HG03558 (cell line): ENCODE results near the gene MRAP.

Source experiments
- ATAC-seq: cut with Tn5 transposase; IDR thresholded peaks from one replicate; pipeline ENCODE4 v1.9.1; 2021; ENCODE audit warnings: moderate number of reproducible peaks; ENCODE audit not compliant: unreplicated experiment; ENCODE audit errors: extremely low read depth

Gene MRAP

DNA sequence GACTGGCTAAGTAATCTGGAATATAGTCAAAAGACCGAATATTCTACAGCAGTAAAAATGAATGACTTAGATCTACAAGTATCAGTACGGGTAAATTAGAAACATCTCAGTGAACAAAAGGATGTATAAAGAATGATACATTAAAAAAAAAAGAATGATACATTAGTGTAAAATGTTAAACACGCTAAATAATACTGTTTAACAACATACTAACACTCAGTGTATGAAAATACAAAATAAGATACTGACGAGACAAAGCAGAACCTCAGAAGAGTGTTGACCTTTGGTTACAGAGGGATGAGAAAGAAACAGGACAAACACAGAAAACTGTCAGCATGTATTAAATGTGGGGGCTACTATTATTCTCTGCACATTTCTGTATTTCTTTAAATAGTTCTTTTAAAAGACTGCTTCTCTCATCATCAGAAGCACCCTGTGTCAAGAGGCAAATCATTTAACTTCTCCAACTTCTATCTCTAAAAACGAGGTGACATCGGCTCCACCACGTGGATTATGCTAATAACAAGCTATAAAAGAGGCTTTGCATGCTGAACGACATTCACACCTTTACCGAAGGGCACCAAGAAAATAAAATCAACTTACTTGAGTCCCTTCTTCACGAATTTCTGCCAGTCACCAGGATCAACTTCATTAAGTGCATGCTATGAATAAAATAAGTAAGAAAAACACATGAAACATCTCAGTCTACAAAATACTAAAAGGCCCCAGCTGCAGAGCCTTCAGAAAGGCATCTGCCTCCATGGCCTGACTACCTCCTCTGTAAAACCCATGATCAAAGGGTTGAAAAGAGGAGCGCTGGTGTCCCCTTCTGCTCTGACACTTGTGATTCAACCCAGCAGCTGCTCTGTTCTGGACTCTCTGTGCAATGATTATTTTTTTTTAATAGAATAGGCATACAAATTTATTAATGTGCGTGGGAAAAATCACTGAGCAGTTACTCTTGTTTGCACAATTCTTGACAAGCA, 42.5 kb downstream of the MRAP start:
- no peak for ATAC-seq

DNA sequence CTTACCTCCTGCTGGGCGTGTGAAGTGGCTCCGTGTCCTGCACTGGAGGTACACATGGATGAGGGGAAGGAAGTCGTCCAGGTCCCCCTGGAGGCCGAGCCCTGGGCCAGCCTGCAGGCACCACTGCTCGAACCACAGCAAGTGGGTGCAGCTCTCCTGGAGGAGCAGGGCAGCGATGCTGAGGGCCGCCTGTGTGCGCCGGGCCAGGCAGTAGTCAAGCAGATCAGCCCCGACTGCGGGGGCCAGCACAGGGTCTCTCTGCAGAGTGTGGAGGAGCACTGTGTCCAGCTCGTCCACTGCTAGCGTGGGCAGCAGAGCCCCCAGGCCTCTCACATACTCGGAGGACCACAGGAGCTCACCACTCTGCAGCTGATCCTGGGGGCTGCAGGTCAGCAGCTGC, 48.3 kb downstream of the MRAP start:
- no peak for ATAC-seq

DNA sequence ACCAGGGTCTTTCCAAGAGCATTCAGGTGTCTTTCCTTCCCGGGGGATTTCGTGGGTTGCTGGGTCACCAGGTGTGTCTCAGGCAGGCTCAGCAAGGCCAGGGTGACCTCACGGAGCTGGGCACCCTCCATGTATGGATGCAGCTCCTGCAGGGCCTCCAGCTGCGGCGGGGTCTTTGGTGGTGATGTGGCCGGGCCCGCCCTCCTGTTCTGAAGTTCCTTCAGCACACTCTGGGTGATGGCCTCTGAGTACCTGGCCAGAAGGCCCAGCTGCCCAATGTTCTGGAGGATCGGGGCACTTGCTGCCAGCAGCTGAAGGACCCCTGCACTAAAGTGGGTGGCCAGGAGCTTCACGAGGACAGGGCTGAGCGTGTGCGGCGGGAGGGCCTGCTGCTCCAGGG, 48.7 kb downstream of the MRAP start:
- ATAC-seq, result no peak

DNA sequence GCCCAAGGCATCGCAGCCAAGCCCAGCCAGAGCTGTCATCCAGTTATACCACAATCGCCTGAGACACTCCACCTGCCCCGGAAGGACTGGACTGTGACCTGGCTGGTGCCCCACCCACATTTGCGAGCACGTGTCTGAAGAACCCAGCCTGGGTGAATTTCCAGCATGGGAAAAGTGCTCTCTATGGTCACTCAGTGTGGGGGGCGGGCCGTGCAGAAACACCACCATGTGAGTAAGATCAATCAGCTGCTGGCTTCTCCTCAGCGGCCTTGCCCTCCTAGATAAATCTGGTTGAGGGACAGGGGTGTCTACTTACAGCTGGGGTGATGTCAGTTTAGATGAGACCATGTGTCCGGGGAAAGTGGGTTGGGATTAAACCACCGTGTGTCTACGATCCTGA, 49.3 kb downstream of the MRAP start:
- no peak for ATAC-seq

DNA sequence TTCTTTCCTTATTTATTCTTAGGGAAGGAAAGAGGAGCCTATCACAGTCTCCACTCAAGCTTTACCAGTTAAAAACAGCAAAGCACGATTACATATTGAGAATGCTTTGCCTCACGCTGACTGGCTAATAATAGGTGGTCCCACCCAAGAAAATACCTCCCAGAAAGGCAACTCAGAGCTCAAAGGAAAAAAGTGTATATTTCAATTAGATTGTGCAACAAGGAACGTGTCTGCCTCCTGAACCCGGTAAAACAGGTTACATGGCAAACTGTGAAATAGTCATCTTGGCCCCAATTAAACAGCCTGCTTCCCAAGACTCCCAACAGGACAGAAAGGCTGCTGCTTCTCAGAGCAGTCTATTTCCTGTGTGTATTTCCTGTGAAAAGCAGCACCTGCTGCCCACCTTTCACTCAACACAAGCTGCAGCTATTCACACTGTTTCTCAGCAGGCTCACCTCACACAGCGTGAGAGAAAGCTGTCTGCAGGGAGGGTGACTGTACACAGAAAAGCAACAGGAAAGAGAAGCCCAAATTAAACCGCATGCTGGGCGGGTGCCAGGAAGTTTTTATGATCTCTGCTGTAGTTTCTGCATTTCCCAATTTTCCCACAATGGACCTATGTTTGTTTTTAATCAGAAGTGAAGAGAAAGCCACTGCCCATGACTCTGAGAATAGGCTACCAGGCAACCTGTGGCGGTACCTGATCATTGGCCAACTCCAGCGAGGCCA, 50.1 kb downstream of the MRAP start:
- no peak for ATAC-seq

DNA sequence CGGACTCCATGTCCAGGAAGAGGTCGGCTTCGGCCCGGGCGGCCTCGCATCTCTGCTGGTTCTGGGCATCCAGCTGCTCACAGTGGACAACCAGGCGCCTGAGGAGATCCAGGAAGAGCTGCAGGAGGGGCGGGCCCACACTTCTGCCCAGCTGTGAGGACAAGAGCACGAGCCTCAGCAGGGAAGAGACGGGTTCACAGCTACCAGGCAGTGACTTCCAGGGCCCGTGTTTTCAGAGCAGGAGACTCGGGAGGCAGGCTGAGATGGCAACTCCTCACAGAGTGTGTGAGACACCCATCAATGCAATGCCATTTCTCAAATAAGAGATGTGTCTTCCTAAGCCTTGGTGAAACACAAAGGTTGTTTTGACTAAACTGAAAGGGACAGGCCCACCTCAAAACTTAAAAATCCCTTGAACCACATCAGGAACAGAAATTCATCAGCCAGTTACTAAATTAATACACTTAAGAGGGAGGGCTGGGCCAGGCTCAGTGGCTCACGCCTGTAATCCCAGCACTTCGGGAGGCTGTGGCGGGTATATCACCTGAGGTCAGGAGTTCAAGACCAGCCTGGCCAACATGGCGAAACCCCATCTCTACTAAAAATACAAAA, 50.8 kb downstream of the MRAP start:
- no peak for ATAC-seq

DNA sequence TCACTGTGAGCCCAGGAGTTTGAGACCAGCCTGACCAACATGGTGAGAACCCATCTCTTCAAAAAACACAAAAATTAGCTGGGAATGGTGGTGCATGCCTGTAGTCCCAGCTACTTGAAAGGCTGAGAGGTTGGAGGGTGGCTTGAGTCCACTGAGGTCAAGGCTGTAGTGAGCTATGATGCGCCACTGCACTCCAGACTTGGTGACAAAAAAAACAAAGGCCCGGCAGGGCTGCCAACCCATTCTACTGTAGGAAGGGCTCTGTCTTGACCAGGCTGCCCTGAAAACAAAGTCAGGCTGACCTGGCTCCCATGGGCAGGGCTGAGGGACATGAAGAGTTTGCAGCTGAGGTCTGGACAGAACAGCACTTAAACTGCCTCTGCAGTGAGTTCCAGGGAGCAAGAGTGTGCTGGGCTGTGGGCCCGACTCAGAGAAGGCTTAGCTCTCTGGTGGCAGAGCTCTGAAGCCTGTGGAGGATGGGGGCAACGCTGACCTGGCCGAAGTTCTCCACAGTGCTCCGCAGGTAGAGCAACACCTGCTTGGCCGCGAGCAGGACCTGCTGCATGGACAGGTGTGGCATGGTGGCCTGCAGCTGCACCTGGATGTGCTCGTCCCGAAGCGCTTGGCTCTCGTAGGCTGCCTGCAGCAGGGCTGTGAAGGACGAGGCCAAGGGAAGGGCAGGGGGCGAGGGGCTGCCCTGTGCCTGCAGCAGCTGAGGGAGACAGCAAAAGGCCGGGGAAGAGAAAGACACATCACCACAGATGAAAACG, 51.7 kb downstream of the MRAP start:
- ATAC-seq, result no peak

DNA sequence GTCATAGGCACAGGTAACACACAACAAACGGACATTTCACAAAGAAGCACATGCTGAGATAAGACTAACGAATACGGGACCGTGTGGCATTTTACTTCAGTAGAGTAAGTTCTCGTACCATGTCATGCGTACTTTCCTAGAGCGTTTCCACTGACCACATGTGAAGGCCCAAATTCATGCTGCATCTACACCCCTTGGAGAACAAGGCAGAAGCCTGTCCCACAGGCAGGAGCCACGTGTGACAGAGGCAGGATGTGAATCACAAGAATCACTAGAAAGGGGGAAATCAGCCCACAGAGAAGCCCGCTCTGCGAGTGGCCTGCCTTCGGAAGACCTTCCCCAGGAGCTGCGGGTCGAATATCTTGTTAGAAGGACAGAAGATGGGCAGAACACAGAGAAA, 52.3 kb downstream of the MRAP start:
- no peak for ATAC-seq

DNA sequence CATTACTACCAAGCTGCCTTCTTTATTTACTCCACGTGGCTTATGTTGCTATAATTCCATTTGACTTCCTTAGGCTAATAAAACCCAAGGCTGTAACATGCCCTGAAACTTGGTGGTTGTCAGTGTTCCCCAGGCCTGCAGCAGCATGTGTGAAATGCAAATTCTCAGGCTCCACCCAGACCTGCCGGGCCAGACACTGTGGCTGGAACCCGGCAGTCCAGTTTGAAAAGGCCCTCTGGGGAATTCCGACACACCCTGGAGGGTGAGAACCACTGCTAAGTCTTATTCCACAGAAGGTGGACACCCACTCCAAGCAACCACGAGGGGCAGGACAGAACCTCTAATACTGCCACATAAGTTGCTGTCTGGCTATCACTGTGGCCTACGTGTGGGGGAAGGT, 52.8 kb downstream of the MRAP start:
- no peak for ATAC-seq

DNA sequence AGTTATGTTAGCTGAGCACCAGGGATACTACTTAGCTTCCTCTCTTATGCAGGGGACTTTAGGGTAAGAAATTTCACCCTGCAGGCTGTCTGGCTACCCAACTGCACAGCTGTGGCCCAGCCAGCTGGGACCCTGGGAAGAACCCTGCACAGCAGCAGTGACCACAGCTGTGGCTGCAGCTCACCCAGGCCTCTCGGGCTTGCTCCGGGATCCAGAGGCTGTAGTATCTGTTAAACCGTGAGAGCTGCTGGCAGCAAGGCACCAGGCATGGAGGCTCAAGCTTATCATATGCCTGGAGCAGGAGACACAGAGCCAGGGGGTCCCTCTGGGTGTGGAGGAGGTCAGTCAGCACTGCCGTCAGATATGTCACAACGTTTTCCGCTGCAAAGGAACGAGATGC, 53.9 kb downstream of the MRAP start:
- no peak for ATAC-seq

DNA sequence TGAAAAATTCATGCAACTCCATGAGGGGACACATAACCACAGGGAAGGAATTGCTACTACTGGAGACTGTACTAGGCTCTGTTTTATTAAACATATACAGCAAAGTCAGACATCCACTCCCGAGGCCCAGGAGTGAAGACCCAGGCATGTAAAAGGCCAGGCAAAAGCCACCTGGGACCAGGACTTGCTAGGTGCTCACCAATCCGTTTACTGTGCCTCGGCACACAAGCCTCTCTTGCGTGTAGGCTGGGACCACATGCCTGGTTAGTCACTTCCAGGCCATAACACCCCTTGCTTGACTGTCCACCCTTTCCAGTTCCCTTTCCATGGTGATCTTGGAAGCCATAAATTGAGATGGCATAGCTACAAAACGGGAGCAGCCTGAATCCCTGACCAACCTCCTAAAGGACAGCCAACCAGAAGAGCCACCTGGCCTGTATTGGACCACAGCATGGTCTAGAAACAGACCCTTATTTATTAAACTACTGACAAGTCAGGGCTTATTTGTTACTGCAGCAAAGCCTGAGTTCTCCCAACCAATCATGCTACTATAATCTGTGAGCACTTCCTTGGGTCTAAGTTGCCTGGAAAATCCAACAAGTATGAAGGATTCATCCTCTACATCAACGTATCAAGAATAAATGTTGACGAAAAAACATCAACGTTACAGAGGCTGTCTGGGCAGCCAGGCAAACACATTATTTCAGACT, 54.5 kb downstream of the MRAP start:
- no peak for ATAC-seq

DNA sequence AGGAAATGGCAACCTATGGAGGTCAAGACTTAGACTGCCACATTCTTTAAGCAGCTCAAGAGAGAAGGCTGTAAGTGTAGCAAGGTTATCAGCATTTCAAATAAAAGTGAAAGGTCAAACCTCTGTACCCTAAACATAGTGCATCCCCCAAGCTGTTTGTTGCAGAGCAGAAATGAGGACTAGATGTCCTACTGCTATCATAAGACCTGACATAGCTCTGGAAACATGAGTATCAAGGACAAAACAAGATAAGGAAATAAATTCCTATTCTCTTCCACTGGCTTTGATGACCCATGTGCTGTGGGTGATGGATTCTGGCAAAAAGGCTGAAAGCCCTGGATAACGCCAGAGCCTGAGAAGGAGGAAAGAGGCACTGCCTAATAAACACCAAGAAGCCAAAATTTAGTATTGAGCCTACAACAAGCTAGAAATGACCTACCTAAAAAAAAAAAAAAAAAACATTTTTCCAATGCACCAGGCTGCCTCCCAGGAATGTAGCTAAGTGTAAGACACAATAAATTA, 58.3 kb downstream of the MRAP start:
- ATAC-seq, result no peak

DNA sequence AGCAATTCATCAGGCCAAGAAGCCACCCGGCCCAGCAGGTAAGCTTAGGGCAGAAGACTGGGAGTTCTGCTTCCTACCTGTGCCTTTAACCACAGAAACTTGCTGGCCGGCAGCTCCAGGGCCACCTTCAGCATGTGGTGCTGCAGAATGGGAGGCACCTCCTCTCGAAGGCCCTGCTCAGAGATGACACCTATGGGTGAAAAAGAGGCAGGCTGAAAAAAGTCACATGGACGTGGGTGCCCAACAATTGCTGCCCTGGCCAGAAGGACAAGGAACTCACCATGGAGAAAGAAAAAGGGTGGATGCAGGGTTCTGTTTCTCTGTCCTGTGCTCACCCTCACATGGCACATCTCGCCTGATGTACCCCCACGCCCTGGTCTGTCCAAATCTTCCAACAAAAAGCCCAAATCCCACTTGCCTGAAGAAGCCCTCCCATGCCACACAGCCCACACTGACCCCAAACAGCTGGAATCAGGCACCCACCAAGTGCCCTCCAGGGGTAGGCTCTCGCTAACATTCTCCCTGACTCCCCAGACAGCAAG, 61.1 kb downstream of the MRAP start:
- no peak for ATAC-seq

DNA sequence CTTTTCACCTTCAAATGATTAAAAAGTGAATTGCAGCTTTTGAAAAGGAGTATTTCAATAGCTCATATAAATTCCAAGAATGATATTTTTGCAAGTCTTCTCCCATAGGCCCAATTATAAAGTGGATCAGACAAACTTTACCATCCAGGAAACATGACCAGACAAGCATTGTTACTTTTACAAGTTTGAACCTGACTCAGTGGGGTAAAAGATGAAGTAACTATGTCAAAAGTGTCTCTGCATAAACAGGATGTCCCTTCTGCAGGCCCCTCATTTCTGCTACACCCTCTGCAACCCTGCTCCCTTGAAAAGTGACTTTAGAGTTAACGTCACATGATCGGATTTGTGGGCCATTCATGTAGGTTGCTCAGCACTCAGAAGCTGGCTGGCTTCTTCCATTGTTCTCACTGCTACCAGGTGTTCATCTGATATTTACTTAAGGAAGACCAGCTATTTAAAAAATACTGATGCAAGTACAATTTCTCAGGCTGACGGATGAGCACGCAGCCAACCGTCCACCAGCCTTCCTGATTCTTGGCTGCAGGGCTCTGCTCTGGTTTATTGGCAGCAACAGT, 61.8 kb downstream of the MRAP start:
- ATAC-seq, result no peak
